HEK293T (cell line): ENCODE measurements around the gene CASKIN1.

Experiments
- ARNT ChIP-seq: fragments of 450-650 bp; IDR thresholded peaks from 2 replicates; pipeline ENCODE4 v1.6.1; 2017; ENCODE audit warnings: mild to moderate bottlenecking
- BHLHE40 ChIP-seq: fragments of 450-650 bp; IDR thresholded peaks from 2 replicates; pipeline ENCODE4 v1.6.1; 2016; ENCODE audit warnings: mild to moderate bottlenecking, moderate library complexity, borderline replicate concordance
- CTBP1 ChIP-seq: fragments of 450-650 bp; IDR thresholded peaks from 2 replicates; pipeline ENCODE4 v1.6.1; 2016; ENCODE audit warnings: borderline replicate concordance
- ELF4 ChIP-seq: fragments of 450-650 bp; IDR thresholded peaks from 2 replicates; pipeline ENCODE4 v1.6.1; 2017; ENCODE audit warnings: antibody characterized with exemption
- FOXA1 ChIP-seq: fragments of 450-650 bp; IDR thresholded peaks from 2 replicates; pipeline ENCODE4 v1.6.1; 2016; ENCODE audit warnings: mild to moderate bottlenecking
- HDGF ChIP-seq: fragments of 450-650 bp; IDR thresholded peaks from 2 replicates; pipeline ENCODE4 v1.6.1; 2017; ENCODE audit warnings: antibody characterized with exemption, borderline replicate concordance
- L3MBTL2 ChIP-seq: fragments of 450-650 bp; conservative IDR thresholded peaks from 2 replicates; pipeline ENCODE4 v1.6.1; 2016; ENCODE audit warnings: mild to moderate bottlenecking
- NFRKB ChIP-seq: fragments of 450-650 bp; IDR thresholded peaks from 2 replicates; pipeline ENCODE4 v1.6.1; 2016; ENCODE audit warnings: mild to moderate bottlenecking, moderate library complexity
- PKNOX1 ChIP-seq: fragments of 450-650 bp; IDR thresholded peaks from 2 replicates; pipeline ENCODE4 v1.6.1; 2016
- SP1 ChIP-seq: fragments of 450-650 bp; IDR thresholded peaks from 2 replicates; pipeline ENCODE4 v1.6.1; 2017
- SUZ12 ChIP-seq: fragments of 450-650 bp; IDR thresholded peaks from 2 replicates; pipeline ENCODE4 v1.6.1; 2016; ENCODE audit warnings: mild to moderate bottlenecking
- TARDBP ChIP-seq: fragments of 450-650 bp; IDR thresholded peaks from 2 replicates; pipeline ENCODE4 v1.6.1; 2016
- ZNF384 ChIP-seq: fragments of 450-650 bp; IDR thresholded peaks from 2 replicates; pipeline ENCODE4 v1.6.1; 2016

- TF ChIP-seq CTBP1 (no peak), FOXA1 (no peak), SUZ12 (no peak), BHLHE40 (no peak), L3MBTL2 (no peak), ELF4 (no peak), PKNOX1 (no peak), ZNF384 (no peak), NFRKB (no peak), SP1 (no peak), ARNT (no peak), TARDBP (no peak), HDGF (no peak)
Observed at GRCh38 chr16:2151188-2152091, 45.0 kb downstream of the CASKIN1 start.
